RWPE2 (cell line): Measurements from ENCODE around the gene MPRIP.

ENCODE experiments used
- ATAC-seq: fragments of 200-7000 bp; cut with Tn5 transposase; 3 replicates; pipeline ENCODE4 v1.9.1; 2021; ENCODE audit warnings: low read depth
- DNase-seq: peaks from one replicate; pipeline ENCODE4 v3.0.0-alpha.2; 2020; ENCODE audit warnings: low spot score
- H3K27ac ChIP-seq: fragments of 450-650 bp; 2 replicates; pipeline ENCODE4 v1.5.1; 2017; ENCODE audit warnings: mild to moderate bottlenecking; ENCODE audit not compliant: poor library complexity, severe bottlenecking
- H3K27me3 ChIP-seq: fragments of 250-450 bp; sonication (Bioruptor Pico); 2 replicates; pipeline ENCODE4 v1.5.1; 2021; ENCODE audit warnings: mild to moderate bottlenecking, moderate library complexity; ENCODE audit not compliant: insufficient read depth, poor library complexity, severe bottlenecking
- H3K36me3 ChIP-seq: fragments of 250-450 bp; sonication (Bioruptor Pico); 2 replicates; pipeline ENCODE4 v1.5.1; 2020; ENCODE audit warnings: low read depth, mild to moderate bottlenecking, moderate library complexity
- H3K4me1 ChIP-seq: fragments of 250-450 bp; sonication (Bioruptor Pico); 2 replicates; pipeline ENCODE4 v1.5.1; 2021; ENCODE audit warnings: mild to moderate bottlenecking, moderate library complexity; ENCODE audit not compliant: insufficient read depth, poor library complexity, severe bottlenecking
- H3K4me3 ChIP-seq: fragments of 250-450 bp; sonication (Bioruptor Pico); 2 replicates; pipeline ENCODE4 v1.5.1; 2021; ENCODE audit warnings: mild to moderate bottlenecking, moderate library complexity; ENCODE audit not compliant: severe bottlenecking
- H3K9me3 ChIP-seq: fragments of 250-450 bp; sonication (Bioruptor Pico); 2 replicates; pipeline ENCODE4 v1.5.1; 2021; ENCODE audit warnings: mild to moderate bottlenecking, moderate library complexity; ENCODE audit not compliant: severe bottlenecking
- CTCF ChIP-seq: fragments of 450-650 bp; IDR thresholded peaks from one replicate; pipeline ENCODE4 v1.5.1; 2017; ENCODE audit warnings: mild to moderate bottlenecking, moderate library complexity; ENCODE audit not compliant: poor library complexity, severe bottlenecking

Gene MPRIP

GRCh38 chr17:17137731-17138585 is 95.7 kb downstream of the MPRIP start:
- TF ChIP-seq CTCF = no peak
- ATAC-seq (no peak), DNase-seq (no peak)
- Histone ChIP-seq H3K4me3 (no peak overlapping the region), H3K4me1 (no peaks in the 10 kb centered on the region), H3K9me3 (no peaks in the 10 kb centered on the region), H3K27me3 (no peaks in the 10 kb centered on the region), H3K27ac (no peak overlapping the region), H3K36me3 (peaks cover 98% of the 10 kb centered on the region)

- no peak for TF ChIP-seq CTCF
- Histone ChIP-seq H3K4me1 (no peaks in the 10 kb centered on the region), H3K36me3 (peaks cover 98% of the 10 kb centered on the region), H3K4me3 (no peak overlapping the region), H3K27me3 (no peaks in the 10 kb centered on the region), H3K27ac (no peak overlapping the region), H3K9me3 (no peaks in the 10 kb centered on the region)
- no peak for DNase-seq
- ATAC-seq = no peak; the same call in 2 of the 3 replicates
These were observed 97.8 kb downstream of the MPRIP start for GRCh38 chr17:17139972-17140589.

GRCh38 chr17:17140590-17140980 is 98.3 kb downstream of the MPRIP start:
- TF ChIP-seq CTCF = no peak
- H3K9me3 ChIP-seq = no peaks in the 10 kb centered on the region
- H3K4me3 ChIP-seq = no peak overlapping the region
- no peaks in the 10 kb centered on the region for H3K27me3 ChIP-seq
- no peak for DNase-seq
- H3K36me3 ChIP-seq = peaks cover 98% of the 10 kb centered on the region
- ATAC-seq = peak; percentile 59
- no peak overlapping the region for H3K27ac ChIP-seq
- no peaks in the 10 kb centered on the region for H3K4me1 ChIP-seq

- peaks cover 98% of the 10 kb centered on the region for H3K36me3 ChIP-seq
- H3K9me3 ChIP-seq = no peaks in the 10 kb centered on the region
These were observed 99.0 kb downstream of the MPRIP start for GRCh38 chr17:17141279-17141678.

More at GRCh38 chr17:17141279-17141678, 99.0 kb downstream of the MPRIP start:
- H3K27ac ChIP-seq = no peak overlapping the region
- no peak for TF ChIP-seq CTCF
- H3K27me3 ChIP-seq = no peaks in the 10 kb centered on the region
- H3K4me3 ChIP-seq = no peak overlapping the region
- no peaks in the 10 kb centered on the region for H3K4me1 ChIP-seq
- DNase-seq (no peak), ATAC-seq (no peak)
